ACC112 (cell line): ENCODE measurements around the gene DENND4B.
A peak's percentile ranks its signal among the peaks of the same experiment; 100 is the strongest.

Experiments
- H2AFZ ChIP-seq: fragments of 200-600 bp; sonication (generic); one replicate; pipeline ENCODE4 v1.6.0; 2017; ENCODE audit warnings: antibody characterized with exemption, low read length; ENCODE audit not compliant: unreplicated experiment
- H3K27ac ChIP-seq: fragments of 200-600 bp; sonication (generic); 2 replicates; pipeline ENCODE4 v1.5.1; 2014; ENCODE audit warnings: low read depth, mild to moderate bottlenecking, antibody characterized with exemption, low read length, moderate library complexity
- H3K27me3 ChIP-seq: fragments of 200-600 bp; sonication (generic); 2 replicates; pipeline ENCODE4 v1.6.1; 2014; ENCODE audit warnings: mild to moderate bottlenecking, antibody characterized with exemption, low read length, moderate library complexity, mixed read lengths; ENCODE audit not compliant: insufficient read depth
- H3K36me3 ChIP-seq: fragments of 200-600 bp; sonication (generic); 2 replicates; pipeline ENCODE4 v1.6.1; 2016; ENCODE audit warnings: mild to moderate bottlenecking, antibody characterized with exemption, low read length, moderate library complexity, mixed read lengths; ENCODE audit not compliant: insufficient read depth
- H3K4me1 ChIP-seq: fragments of 200-600 bp; sonication (generic); one replicate; pipeline ENCODE4 v1.6.1; 2016; ENCODE audit warnings: low read length, mixed read lengths; ENCODE audit not compliant: insufficient read depth, unreplicated experiment, control insufficient read depth
- H3K4me3 ChIP-seq: fragments of 200-600 bp; sonication (generic); 2 replicates; pipeline ENCODE4 v1.5.1; 2014; ENCODE audit warnings: mild to moderate bottlenecking, low read depth, low read length
- H3K79me2 ChIP-seq: fragments of 200-600 bp; sonication (generic); one replicate; pipeline ENCODE4 v1.6.0; 2016; ENCODE audit warnings: low read length; ENCODE audit not compliant: control insufficient read depth, unreplicated experiment, insufficient read depth

The DENND4B gene

DNA sequence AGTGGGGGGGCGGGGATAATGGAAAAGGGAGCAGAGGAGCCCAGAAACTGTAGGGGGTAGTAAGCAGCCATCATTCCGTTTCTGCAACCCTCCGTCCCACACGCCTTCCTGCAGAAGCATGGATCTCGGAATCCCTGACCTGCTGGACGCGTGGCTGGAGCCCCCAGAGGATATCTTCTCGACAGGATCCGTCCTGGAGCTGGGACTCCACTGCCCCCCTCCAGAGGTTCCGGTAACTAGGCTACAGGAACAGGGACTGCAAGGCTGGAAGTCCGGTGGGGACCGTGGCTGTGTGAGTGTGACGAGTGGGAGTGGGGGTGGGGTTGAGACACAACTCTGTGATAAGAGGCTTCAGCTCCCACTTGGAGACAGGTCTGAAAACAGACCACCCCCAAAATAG lies 21.9 kb upstream of the DENND4B start:
- no peaks in the 10 kb centered on the region for H3K36me3 ChIP-seq
- H3K27ac ChIP-seq = no peak overlapping the region
- H2AFZ ChIP-seq = peak overlapping the region; percentile 78
- H3K4me1 ChIP-seq = peaks cover 11% of the 10 kb centered on the region
- H3K79me2 ChIP-seq = peaks cover 7% of the 10 kb centered on the region
- no peaks in the 10 kb centered on the region for H3K27me3 ChIP-seq
- H3K4me3 ChIP-seq = peak overlapping the region; percentile 81

DNA sequence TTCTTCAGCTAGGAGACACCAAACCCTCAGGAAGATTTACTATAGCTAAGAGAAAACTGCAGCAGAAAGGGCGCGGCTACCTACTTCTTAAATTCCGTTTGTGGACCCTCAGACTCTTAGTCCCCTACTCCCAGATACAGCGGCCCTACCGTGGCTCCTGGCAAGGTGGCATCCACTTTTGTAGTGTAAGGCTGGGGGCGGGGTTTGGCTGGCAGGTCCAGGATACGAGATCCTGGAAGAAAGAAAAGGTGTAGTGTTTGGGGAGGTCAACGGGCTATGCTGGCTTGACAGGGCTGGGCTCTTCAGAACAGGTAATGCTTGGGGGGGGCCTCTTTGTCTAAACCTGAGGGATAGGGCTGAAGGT lies 21.5 kb upstream of the DENND4B start:
- peaks cover 11% of the 10 kb centered on the region for H3K4me1 ChIP-seq
- no peak overlapping the region for H3K27ac ChIP-seq
- H3K4me3 ChIP-seq = peak overlapping the region; percentile 81
- no peaks in the 10 kb centered on the region for H3K36me3 ChIP-seq
- H2AFZ ChIP-seq = peak overlapping the region; percentile 78
- peaks cover 9% of the 10 kb centered on the region for H3K79me2 ChIP-seq
- H3K27me3 ChIP-seq = no peaks in the 10 kb centered on the region

DNA sequence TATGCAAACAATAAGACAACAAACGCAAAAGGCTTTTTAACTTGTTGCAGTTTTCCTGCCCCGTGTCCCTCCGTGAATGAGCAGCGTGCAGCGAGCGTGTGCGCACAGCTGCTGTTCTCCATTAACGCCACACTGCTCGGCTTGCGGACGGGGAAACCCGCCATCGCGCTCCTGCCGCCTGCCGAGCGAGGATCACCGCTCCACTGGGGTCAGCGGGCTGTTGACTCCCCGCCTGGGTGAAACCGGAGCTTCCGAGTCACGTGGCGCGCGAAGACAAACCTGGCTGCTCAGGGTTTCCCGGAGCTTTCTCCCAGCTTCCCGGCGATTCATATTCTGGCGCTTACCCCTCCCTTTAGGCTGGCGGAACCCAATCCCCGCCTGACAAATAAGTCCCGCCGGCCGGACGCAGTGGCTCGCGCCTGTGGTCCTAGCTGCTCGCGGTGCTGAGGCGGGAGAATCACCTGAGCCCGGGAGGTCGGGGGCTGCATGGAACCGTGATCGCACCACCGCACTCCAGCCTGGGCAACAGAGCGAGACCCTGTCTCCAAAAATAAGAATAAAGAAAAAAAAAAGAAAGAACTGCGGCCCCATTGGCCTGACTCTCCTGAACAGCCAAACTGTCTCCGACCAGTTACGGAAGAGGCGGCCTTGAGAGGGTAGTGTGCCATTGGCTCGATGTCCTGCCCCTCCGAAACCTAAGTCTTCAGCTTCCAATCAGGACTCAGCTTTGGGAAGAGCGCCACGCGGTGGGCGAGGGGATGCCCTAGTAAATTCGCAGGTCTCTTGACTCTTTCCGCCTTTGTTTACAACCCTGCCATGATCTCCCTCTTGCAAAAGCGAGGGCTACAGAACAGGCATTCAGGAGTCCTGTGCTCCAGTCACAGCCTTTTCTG lies 20.8 kb upstream of the DENND4B start, which contains the start of gene CREB3L4:
CREB3L4 (plus strand) TSS at position 796 of the 893 bp plus-strand sequence. CDS start 624 bp downstream, outside the sequence.
- Histone ChIP-seq H3K36me3 (no peaks in the 10 kb centered on the region), H3K27me3 (no peaks in the 10 kb centered on the region), H3K4me1 (peaks cover 12% of the 10 kb centered on the region), H3K27ac (peak within 1 kb of the TSS; percentile 76), H3K79me2 (peaks cover 15% of the 10 kb centered on the region), H2AFZ (peak within 1 kb of the TSS; percentile 78), H3K4me3 (peak within 1 kb of the TSS; percentile 81)

DNA sequence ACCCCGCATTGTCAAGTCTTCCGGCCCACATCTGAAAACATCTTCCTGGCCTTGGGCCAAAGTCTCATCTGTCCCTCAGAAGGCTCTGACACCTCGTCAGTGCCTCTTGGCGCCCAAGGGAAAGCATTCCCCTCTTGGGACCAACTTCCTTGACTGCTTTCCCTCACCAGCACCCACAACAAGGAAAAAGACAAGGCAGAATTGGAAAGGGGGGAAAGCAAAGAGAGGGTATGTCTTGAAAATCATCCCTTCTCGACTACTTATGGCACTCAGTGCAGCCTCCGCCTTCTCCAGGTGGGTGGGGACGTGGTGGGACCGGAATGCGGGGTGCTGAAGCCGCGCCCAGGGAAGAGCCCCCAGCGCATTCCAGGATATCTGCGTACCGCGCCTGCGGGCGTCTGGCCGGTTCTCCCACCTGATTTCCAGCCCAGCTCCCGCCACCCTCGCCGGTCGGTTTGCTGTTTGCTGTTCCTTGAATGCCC lies 17.4 kb upstream of the DENND4B start:
- Histone ChIP-seq H3K27me3 (no peaks in the 10 kb centered on the region), H3K27ac (peak overlapping the region; percentile 86), H3K36me3 (no peaks in the 10 kb centered on the region), H2AFZ (peak overlapping the region; percentile 16), H3K79me2 (peaks cover 27% of the 10 kb centered on the region), H3K4me3 (peak overlapping the region; percentile 89), H3K4me1 (peaks cover 25% of the 10 kb centered on the region)

DNA sequence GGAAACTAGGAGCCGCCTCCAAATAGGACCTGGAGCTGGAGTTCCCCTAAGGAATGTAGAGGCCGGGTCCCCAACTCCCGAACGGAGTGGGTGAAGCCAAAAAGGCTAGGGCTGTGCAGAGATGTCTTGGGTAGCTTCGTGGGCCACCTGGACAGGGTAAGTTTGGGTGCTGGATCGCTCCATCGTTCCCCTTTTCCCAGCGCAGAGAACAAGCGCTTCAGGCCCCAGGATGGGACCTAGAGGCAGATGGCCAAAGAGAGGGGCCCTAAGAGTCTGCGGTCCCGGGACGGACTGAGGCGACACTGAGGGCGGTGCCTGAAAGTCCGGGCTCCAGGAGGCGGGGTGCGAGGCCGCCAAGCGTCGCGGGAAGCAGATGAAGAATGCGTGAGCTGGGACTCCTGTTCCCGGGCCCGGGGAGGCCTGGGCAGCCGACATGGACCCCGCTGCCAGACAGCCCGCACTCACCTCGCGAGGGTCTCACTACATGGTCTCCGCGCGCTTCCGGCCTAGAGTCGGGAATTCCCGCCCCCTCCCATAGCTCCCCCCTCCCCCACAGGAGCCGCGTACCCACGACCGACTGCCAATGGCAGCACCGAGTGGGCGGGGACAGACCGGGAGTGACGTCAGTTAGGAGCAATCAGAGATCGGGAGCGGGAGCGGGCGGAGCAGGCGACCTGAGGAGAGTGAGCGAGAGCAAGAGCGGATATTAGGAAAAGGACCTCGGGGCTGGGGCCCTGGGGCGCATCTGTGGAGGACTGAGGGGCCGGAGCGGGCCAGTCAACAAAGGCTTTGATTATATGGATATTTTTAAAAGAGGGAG lies 16.7 kb upstream of the DENND4B start, which contains the start of gene SLC39A1:
SLC39A1 (minus strand) TSS at position 508 of the 820 bp plus-strand sequence. CDS start 822 bp downstream, outside the sequence.
- Histone ChIP-seq H3K27me3 (no peaks in the 10 kb centered on the region), H3K4me3 (peak within 1 kb of the TSS; percentile 89), H2AFZ (peak within 1 kb of the TSS; percentile 48), H3K36me3 (no peaks in the 10 kb centered on the region), H3K4me1 (peaks cover 21% of the 10 kb centered on the region), H3K27ac (peak within 1 kb of the TSS; percentile 86), H3K79me2 (peaks cover 27% of the 10 kb centered on the region)

DNA sequence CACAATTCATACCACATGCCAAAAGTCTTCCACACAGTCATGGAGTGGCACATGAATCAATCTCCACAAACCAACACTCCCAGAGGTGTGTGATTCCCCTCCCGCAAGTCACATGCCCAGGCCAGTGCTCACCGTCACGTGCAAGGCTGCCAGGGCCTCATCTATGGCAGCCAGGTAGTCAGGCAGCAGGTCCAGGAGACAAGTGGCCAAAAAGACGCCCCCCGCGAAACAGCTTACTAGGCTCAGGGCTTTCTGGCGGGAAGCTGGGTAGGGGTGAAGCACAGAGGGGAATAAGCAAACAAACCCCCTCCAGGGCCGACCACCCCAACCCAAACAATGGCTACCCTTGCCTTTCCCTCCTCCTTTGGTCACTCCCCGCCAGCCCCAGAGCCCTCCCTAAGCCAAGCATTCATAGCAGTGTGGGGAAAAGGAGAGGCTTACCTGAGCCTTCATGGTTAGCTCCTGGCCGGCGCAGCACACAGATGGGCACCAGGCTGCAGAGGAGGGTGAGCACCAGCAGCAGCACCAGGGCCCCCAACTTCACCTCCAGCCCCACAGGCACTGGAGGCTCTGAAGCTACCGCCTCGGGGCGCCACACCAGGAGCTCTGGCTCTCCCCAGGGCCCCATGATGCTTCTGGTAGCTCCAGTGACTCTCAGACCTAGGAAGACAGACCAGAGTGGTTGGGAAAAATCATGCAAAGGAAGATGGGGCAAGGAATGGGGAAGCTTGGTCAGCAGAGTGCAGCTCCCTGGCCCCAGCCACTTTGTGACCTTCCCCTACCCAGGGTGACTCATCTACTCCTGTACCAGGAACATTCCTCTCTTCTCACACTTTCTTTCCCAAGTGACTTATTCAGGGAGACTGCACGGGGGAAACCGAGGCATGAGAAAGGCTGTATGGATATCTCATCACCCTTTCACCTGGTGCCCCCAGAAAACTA lies 15.8 kb upstream of the DENND4B start:
- peak overlapping the region; percentile 86 for H3K27ac ChIP-seq
- H3K36me3 ChIP-seq = no peaks in the 10 kb centered on the region
- H3K27me3 ChIP-seq = no peaks in the 10 kb centered on the region
- peaks cover 21% of the 10 kb centered on the region for H3K4me1 ChIP-seq
- H3K79me2 ChIP-seq = peaks cover 36% of the 10 kb centered on the region
- peak overlapping the region; percentile 89 for H3K4me3 ChIP-seq
- H2AFZ ChIP-seq = peak overlapping the region; percentile 48

DNA sequence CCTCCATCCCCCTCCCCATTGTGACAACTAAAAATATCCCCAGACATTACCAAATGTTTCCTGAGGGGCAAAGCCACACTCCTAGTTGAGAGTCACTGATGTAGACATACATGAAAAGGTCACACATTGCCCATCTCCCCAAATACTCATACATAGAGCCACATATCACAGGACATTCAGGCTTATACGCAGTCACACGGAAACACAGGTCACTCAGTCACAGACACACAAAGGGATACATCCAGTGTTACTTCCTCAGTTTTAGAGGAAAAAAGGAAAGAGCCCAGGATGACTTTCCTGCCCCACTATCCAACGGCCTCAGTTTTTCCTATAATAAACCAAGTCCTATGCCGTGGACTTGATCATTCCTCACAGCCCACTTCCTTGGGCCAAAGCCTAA lies 14.9 kb upstream of the DENND4B start:
- Histone ChIP-seq H3K4me1 (peaks cover 28% of the 10 kb centered on the region), H2AFZ (no peak overlapping the region), H3K36me3 (no peaks in the 10 kb centered on the region), H3K79me2 (peaks cover 46% of the 10 kb centered on the region), H3K27ac (no peak overlapping the region), H3K27me3 (no peaks in the 10 kb centered on the region), H3K4me3 (peak overlapping the region; percentile 89)

DNA sequence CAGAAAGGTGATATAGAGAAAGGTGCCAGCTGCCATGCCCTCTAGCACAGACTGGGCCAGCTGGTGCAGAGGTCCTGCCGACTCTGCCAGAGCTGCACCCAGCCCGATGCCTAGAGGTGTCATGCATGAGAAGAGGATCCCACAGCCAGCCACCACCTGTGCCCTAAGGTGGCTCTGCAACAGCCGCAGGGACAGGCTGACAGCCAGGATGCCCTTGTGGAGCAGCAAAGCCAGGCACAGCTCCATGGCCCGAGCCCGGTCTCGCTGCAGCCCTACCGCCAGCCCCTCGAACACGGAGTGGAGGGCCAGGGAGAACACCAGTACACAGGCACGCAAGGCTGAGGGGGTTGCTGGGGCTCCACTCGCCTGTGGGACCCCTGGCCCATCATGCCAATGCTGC lies 13.7 kb upstream of the DENND4B start:
- H3K79me2 ChIP-seq = peaks cover 47% of the 10 kb centered on the region
- no peak overlapping the region for H2AFZ ChIP-seq
- H3K27ac ChIP-seq = no peak overlapping the region
- H3K36me3 ChIP-seq = no peaks in the 10 kb centered on the region
- no peak overlapping the region for H3K4me3 ChIP-seq
- H3K27me3 ChIP-seq = no peaks in the 10 kb centered on the region
- H3K4me1 ChIP-seq = peaks cover 27% of the 10 kb centered on the region

DNA sequence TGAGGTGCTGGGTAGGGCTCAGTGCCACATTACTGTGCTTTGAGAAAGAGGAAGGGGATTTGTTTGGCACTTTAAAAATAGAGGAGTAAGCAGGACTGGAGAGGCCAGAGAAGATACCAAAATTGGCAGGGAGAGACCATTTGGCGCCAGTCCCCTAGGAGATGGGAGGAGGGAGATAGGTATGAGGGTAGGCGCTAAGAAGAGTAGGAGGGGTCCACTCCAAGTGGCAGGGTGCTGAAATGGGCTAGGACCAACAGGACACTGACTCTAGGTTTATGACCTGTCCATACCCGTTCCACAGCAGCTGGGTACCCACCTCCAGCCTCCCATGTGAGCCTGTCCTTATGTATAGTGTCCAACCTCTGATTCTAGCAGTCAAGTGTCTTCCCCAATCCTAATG lies 12.9 kb upstream of the DENND4B start:
- Histone ChIP-seq H3K4me1 (peaks cover 27% of the 10 kb centered on the region), H3K36me3 (no peaks in the 10 kb centered on the region), H3K27ac (no peak overlapping the region), H3K4me3 (no peak overlapping the region), H3K79me2 (peaks cover 54% of the 10 kb centered on the region), H3K27me3 (no peaks in the 10 kb centered on the region), H2AFZ (no peak overlapping the region)

DNA sequence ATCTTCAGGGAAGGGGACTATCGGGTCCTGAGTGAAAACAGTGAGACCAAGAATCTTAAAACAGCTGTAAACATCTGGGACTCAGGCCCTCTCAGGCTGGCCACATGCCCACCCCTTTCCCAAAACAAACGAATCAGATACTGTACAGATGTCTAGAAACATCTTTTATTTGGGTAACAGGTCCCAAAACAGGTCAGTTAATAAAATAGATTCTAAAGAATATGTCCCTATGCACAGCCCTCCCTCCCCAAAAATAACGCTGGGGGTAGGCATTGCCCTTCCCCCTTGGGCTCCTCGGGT lies 12.4 kb upstream of the DENND4B start:
- H3K79me2 ChIP-seq = peaks cover 59% of the 10 kb centered on the region
- H3K27ac ChIP-seq = no peak overlapping the region
- H3K36me3 ChIP-seq = no peaks in the 10 kb centered on the region
- H3K4me1 ChIP-seq = peaks cover 27% of the 10 kb centered on the region
- H2AFZ ChIP-seq = no peak overlapping the region
- peak overlapping the region; percentile 89; the same call in 1 of the 2 replicates for H3K4me3 ChIP-seq
- H3K27me3 ChIP-seq = no peaks in the 10 kb centered on the region
